ENCODE results near the gene FGA.

- TF ChIP-seq EZH2 (IDR thresholded peaks at IDR 0.05; ENCODE audit: borderline replicate concordance, low read depth, low read length) (no peak), RNF2 (IDR thresholded peaks at IDR 0.05) (no peak), ZNF79 (CRISPR knock-in tag; IDR thresholded peaks at IDR 0.05; ENCODE audit: low read depth) (no peak), CTCF (IDR thresholded peaks at IDR 0.05 in 2 of 3, conservative IDR thresholded peaks at IDR 0.05 in 1 of 3; ENCODE audit: insufficient read depth in 2 of 3, low read depth in 1 of 3, low read length in 3 of 3) (no peak), ETS1 (conservative IDR thresholded peaks at IDR 0.05; ENCODE audit: control insufficient read depth, low read depth, low read length) (no peak), FOXK1 (CRISPR knock-in tag; IDR thresholded peaks at IDR 0.05; ENCODE audit: borderline replicate concordance) (no peak), ZBTB40 (IDR thresholded peaks at IDR 0.05) (no peak), ZBTB40 (CRISPR knock-in tag; IDR thresholded peaks at IDR 0.05) (no peak), HEY1 (CRISPR knock-in tag; IDR thresholded peaks at IDR 0.05; ENCODE audit: borderline replicate concordance) (no peak), SMARCA4 (IDR thresholded peaks at IDR 0.05) (no peak)
- TF ChIP-seq, protein P1, sequence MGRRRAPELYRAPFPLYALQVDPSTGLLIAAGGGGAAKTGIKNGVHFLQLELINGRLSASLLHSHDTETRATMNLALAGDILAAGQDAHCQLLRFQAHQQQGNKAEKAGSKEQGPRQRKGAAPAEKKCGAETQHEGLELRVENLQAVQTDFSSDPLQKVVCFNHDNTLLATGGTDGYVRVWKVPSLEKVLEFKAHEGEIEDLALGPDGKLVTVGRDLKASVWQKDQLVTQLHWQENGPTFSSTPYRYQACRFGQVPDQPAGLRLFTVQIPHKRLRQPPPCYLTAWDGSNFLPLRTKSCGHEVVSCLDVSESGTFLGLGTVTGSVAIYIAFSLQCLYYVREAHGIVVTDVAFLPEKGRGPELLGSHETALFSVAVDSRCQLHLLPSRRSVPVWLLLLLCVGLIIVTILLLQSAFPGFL (CRISPR knock-in tag; IDR thresholded peaks at IDR 0.05) = no peak
- TF ChIP-seq, protein P2, sequence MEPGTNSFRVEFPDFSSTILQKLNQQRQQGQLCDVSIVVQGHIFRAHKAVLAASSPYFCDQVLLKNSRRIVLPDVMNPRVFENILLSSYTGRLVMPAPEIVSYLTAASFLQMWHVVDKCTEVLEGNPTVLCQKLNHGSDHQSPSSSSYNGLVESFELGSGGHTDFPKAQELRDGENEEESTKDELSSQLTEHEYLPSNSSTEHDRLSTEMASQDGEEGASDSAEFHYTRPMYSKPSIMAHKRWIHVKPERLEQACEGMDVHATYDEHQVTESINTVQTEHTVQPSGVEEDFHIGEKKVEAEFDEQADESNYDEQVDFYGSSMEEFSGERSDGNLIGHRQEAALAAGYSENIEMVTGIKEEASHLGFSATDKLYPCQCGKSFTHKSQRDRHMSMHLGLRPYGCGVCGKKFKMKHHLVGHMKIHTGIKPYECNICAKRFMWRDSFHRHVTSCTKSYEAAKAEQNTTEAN (CRISPR knock-in tag; IDR thresholded peaks at IDR 0.05) = no peak
These were observed 3.3 kb upstream of the FGA start for GRCh38 chr4:154593868-154594267.

Measured in K562 (cell line).